Stimulated activated CD4-positive, alpha-beta T cell treated with anti-CD3 and anti-CD28 coated beads, Interleukin-4, amount 100 ng/mL, for 24 hours (primary cell): ENCODE measurements around the gene DHRS11.

Experiments used
- DNase-seq: peaks from one replicate; pipeline ENCODE4 v3.0.0-alpha.2; 2020

Gene DHRS11

GRCh38 chr17:36616061-36617029, 24.7 kb downstream of the DHRS11 start:
- no peak for DNase-seq

- DNase-seq = no peak
These were observed 26.1 kb downstream of the DHRS11 start for GRCh38 chr17:36617773-36618172.

GRCh38 chr17:36623281-36623680, 31.6 kb downstream of the DHRS11 start:
- DNase-seq = no peak

- no peak for DNase-seq
These were observed 33.5 kb downstream of the DHRS11 start for GRCh38 chr17:36625188-36625587.

- no peak for DNase-seq
These were observed 35.4 kb downstream of the DHRS11 start for GRCh38 chr17:36627101-36627500.

- no peak for DNase-seq
These were observed 36.9 kb downstream of the DHRS11 start for GRCh38 chr17:36628576-36628975.

GRCh38 chr17:36629252-36629847, 37.7 kb downstream of the DHRS11 start:
- DNase-seq = peak; percentile 82

- DNase-seq = no peak
These were observed 38.4 kb downstream of the DHRS11 start for GRCh38 chr17:36629970-36630502.

GRCh38 chr17:36631022-36631421, 39.3 kb downstream of the DHRS11 start:
- no peak for DNase-seq

GRCh38 chr17:36632916-36633771, 41.5 kb downstream of the DHRS11 start:
- DNase-seq = no peak

- no peak for DNase-seq
These were observed 48.7 kb downstream of the DHRS11 start for GRCh38 chr17:36640346-36640745.

GRCh38 chr17:36640836-36641235, 49.2 kb downstream of the DHRS11 start:
- no peak for DNase-seq

- DNase-seq = no peak
These were observed 49.7 kb downstream of the DHRS11 start for GRCh38 chr17:36641331-36641876.

GRCh38 chr17:36641877-36642845, 50.5 kb downstream of the DHRS11 start:
- no peak for DNase-seq

- no peak for DNase-seq
These were observed 51.5 kb downstream of the DHRS11 start for GRCh38 chr17:36643086-36643685.

- no peak for DNase-seq
These were observed 53.7 kb downstream of the DHRS11 start for GRCh38 chr17:36645422-36645821.

- DNase-seq = no peak
These were observed 56.0 kb downstream of the DHRS11 start for GRCh38 chr17:36647636-36648035.

- no peak for DNase-seq
These were observed 58.6 kb downstream of the DHRS11 start for GRCh38 chr17:36650096-36650775.
